ENCODE data around the gene GATA5. TPM values are rescaled to one million over a fixed set of nuclear protein-coding genes. Genes with fewer than 3 reads are reported as not detected.
"Not testable (repeated sequence)": the region's sequence is repeated elsewhere in the genome, so short reads cannot be mapped to it uniquely, and the experiment has no call there.

GATA5 gene
- total RNA-seq, 4 donors from 2014 or later: 0.33 to 0.78 (median 0.46) TPM; not detected in 1

GRCh38 chr20:62494980-62495748 lies 19.4 kb upstream of the GATA5 start:
- no peaks in the 10 kb centered on the region for H3K36me3 ChIP-seq
- H3K4me1 ChIP-seq: peaks cover 36 to 48% (median 46%) of the 10 kb centered on the region in 4 donors
- no peak overlapping the region for H3K4me3 ChIP-seq
- no peak for TF ChIP-seq CTCF (IDR thresholded peaks at IDR 0.05)
- TF ChIP-seq POLR2AphosphoS5 (IDR thresholded peaks at IDR 0.05): peak in 1 of 2 donors; percentile 20
- no peak for TF ChIP-seq POLR2A (IDR thresholded peaks at IDR 0.05; ENCODE audit: low read depth)
- TF ChIP-seq EP300 (IDR thresholded peaks at IDR 0.05): no peak
- H3K27me3 ChIP-seq: peaks cover 0 to 29% (median 0%) of the 10 kb centered on the region in 4 donors
- no peaks in the 10 kb centered on the region for H3K9me3 ChIP-seq
- H3K27ac ChIP-seq (replicated peaks in 1 of 4): peak overlapping the region; percentile 65 to 86 (median 76)
- intact Hi-C loops (cut with DNase I): loop anchor here (5.0 kb wide), 2 partner anchors 68 to 83 kb away; partner anchors contain the start of gene RBBP8NL
- WGBS: 50% methylated on average over 23 of the region's 26 CpGs
- no peak for DNase-seq (ENCODE audit: extremely low spot score)

- peaks cover 33 to 43% (median 42%) of the 10 kb centered on the region in 4 donors for H3K4me1 ChIP-seq
- H3K4me3 ChIP-seq: no peak overlapping the region
- no peaks in the 10 kb centered on the region for H3K36me3 ChIP-seq
- no peaks in the 10 kb centered on the region for H3K9me3 ChIP-seq
- H3K27me3 ChIP-seq: peaks cover 0 to 34% (median 0%) of the 10 kb centered on the region in 4 donors
- TF ChIP-seq EP300 (IDR thresholded peaks at IDR 0.05): no peak
- no peak for TF ChIP-seq CTCF (IDR thresholded peaks at IDR 0.05)
- TF ChIP-seq POLR2A (IDR thresholded peaks at IDR 0.05; ENCODE audit: low read depth): no peak
- TF ChIP-seq POLR2AphosphoS5 (IDR thresholded peaks at IDR 0.05): no peak
- 49% methylated on average over 6 of the region's 7 CpGs for WGBS
- H3K27ac ChIP-seq (replicated peaks in 1 of 4): peak overlapping the region; percentile 65 to 86 (median 76)
- intact Hi-C loops (cut with DNase I): loop anchor here (5.0 kb wide), 2 partner anchors 67 to 82 kb away; partner anchors contain the start of gene RBBP8NL
- DNase-seq (ENCODE audit: extremely low spot score): no peak
These were observed 18.7 kb upstream of the GATA5 start for GRCh38 chr20:62494537-62494936.

- H3K27ac ChIP-seq (replicated peaks in 1 of 4): no peak overlapping the region
- intact Hi-C loops (cut with DNase I): loop anchor here (5.0 kb wide), 2 partner anchors 67 to 82 kb away; partner anchors contain the start of gene RBBP8NL
These were observed 18.1 kb upstream of the GATA5 start for GRCh38 chr20:62493886-62494285.

GRCh38 chr20:62493253-62493885 lies 17.6 kb upstream of the GATA5 start:
- intact Hi-C loops (cut with DNase I): loop anchor here (5.0 kb wide), 2 partner anchors 66 to 81 kb away; partner anchors contain the start of gene RBBP8NL
- WGBS: 93% methylated on average over 3 of the region's 15 CpGs
- peaks cover 0 to 40% (median 0%) of the 10 kb centered on the region in 4 donors for H3K27me3 ChIP-seq

More at GRCh38 chr20:62493886-62494285, 18.1 kb upstream of the GATA5 start:
- no peak for DNase-seq (ENCODE audit: extremely low spot score)
- TF ChIP-seq POLR2AphosphoS5 (IDR thresholded peaks at IDR 0.05) (no peak), EP300 (IDR thresholded peaks at IDR 0.05) (no peak), POLR2A (IDR thresholded peaks at IDR 0.05; ENCODE audit: low read depth) (no peak), CTCF (IDR thresholded peaks at IDR 0.05) (no peak)
- H3K9me3 ChIP-seq: no peaks in the 10 kb centered on the region
- WGBS: 99% methylated on average over 7 of the region's 10 CpGs
- peaks cover 0 to 35% (median 0%) of the 10 kb centered on the region in 4 donors for H3K27me3 ChIP-seq
- no peaks in the 10 kb centered on the region for H3K36me3 ChIP-seq
- H3K4me1 ChIP-seq: peaks cover 33 to 43% (median 42%) of the 10 kb centered on the region in 4 donors
- H3K4me3 ChIP-seq: no peak overlapping the region

GRCh38 chr20:62492711-62493110 lies 16.9 kb upstream of the GATA5 start:
- TF ChIP-seq POLR2A (IDR thresholded peaks at IDR 0.05; ENCODE audit: low read depth): no peak
- TF ChIP-seq CTCF (IDR thresholded peaks at IDR 0.05): no peak
- TF ChIP-seq EP300 (IDR thresholded peaks at IDR 0.05): no peak
- TF ChIP-seq POLR2AphosphoS5 (IDR thresholded peaks at IDR 0.05): no peak
- no peak overlapping the region for H3K27ac ChIP-seq (replicated peaks in 1 of 4)
- H3K9me3 ChIP-seq: no peaks in the 10 kb centered on the region
- peaks cover 0 to 46% (median 0%) of the 10 kb centered on the region in 4 donors for H3K27me3 ChIP-seq
- intact Hi-C loops (cut with DNase I): loop anchor here (5.0 kb wide), 2 partner anchors 65 to 80 kb away; partner anchors contain the start of gene RBBP8NL
- peaks cover 33 to 43% (median 42%) of the 10 kb centered on the region in 4 donors for H3K4me1 ChIP-seq
- no peak overlapping the region for H3K4me3 ChIP-seq
- DNase-seq (ENCODE audit: extremely low spot score): no peak
- 96% methylated on average over 4 of the region's 10 CpGs for WGBS
- H3K36me3 ChIP-seq: no peaks in the 10 kb centered on the region

More at GRCh38 chr20:62493253-62493885, 17.6 kb upstream of the GATA5 start:
- no peak for TF ChIP-seq POLR2A (IDR thresholded peaks at IDR 0.05; ENCODE audit: low read depth)
- no peak for DNase-seq (ENCODE audit: extremely low spot score)
- no peak overlapping the region for H3K4me3 ChIP-seq
- no peaks in the 10 kb centered on the region for H3K36me3 ChIP-seq
- peaks cover 33 to 43% (median 42%) of the 10 kb centered on the region in 4 donors for H3K4me1 ChIP-seq
- no peak overlapping the region for H3K27ac ChIP-seq (replicated peaks in 1 of 4)
- H3K9me3 ChIP-seq: no peaks in the 10 kb centered on the region

GRCh38 chr20:62490783-62491182 lies 15.0 kb upstream of the GATA5 start:
- H3K4me3 ChIP-seq; DNase-seq (ENCODE audit: extremely low spot score); H3K27ac ChIP-seq (replicated peaks in 1 of 4); H3K36me3 ChIP-seq; H3K9me3 ChIP-seq: not testable (repeated sequence)
- WGBS: 83% methylated on average over 4 of the region's 4 CpGs
- intact Hi-C loops (cut with DNase I): loop anchor here (5.0 kb wide), 2 partner anchors 63 to 78 kb away; partner anchors contain the start of gene RBBP8NL
- Histone ChIP-seq H3K4me1 (peaks cover 23 to 30% (median 28%) of the 10 kb centered on the region in 4 donors), H3K27me3 (peaks cover 0 to 50% (median under 1%) of the 10 kb centered on the region in 4 donors)

All from esophagus muscularis mucosa (tissue), 4 donors.